GM23248 (cell line): ENCODE results near the gene PPP1R3F. TPM values are rescaled to one million over a fixed set of nuclear protein-coding genes. Genes with fewer than 3 reads are reported as not detected.

Experiments used
- DNase-seq: peaks from one replicate; pipeline ENCODE4 v3.0.0-alpha.2; 2015
- H2AFZ ChIP-seq: fragments of 200-600 bp; sonication (generic); 2 replicates; pipeline ENCODE4 v1.6.1; 2016; ENCODE audit warnings: antibody characterized with exemption
- H3F3A ChIP-seq: fragments of 200-600 bp; sonication (generic); 2 replicates; pipeline ENCODE4 v1.6.1; 2016; ENCODE audit warnings: mild to moderate bottlenecking, antibody characterized with exemption, mixed run types; ENCODE audit not compliant: insufficient read depth
- H3K27ac ChIP-seq: fragments of 200-600 bp; sonication (generic); 2 replicates; pipeline ENCODE4 v1.5.1; 2016; ENCODE audit warnings: mild to moderate bottlenecking
- H3K27me3 ChIP-seq: fragments of 200-600 bp; sonication (generic); replicated peaks from 2 replicates; pipeline ENCODE4 v1.6.1; 2016; ENCODE audit warnings: mild to moderate bottlenecking; ENCODE audit not compliant: insufficient read depth
- H3K36me3 ChIP-seq: fragments of 200-600 bp; sonication (generic); 2 replicates; pipeline ENCODE4 v1.6.1; 2016; ENCODE audit warnings: low read depth, mild to moderate bottlenecking
- H3K4me1 ChIP-seq: fragments of 200-600 bp; sonication (generic); 2 replicates; pipeline ENCODE4 v1.6.1; 2016; ENCODE audit warnings: mild to moderate bottlenecking; ENCODE audit not compliant: insufficient read depth
- H3K4me2 ChIP-seq: fragments of 200-600 bp; sonication (generic); one replicate; pipeline ENCODE4 v1.6.1; 2016; ENCODE audit warnings: mild to moderate bottlenecking; ENCODE audit not compliant: unreplicated experiment
- H3K4me3 ChIP-seq: fragments of 200-600 bp; sonication (generic); 2 replicates; pipeline ENCODE4 v1.5.1; 2016; ENCODE audit warnings: mild to moderate bottlenecking
- H3K79me2 ChIP-seq: fragments of 200-600 bp; sonication (generic); 2 replicates; pipeline ENCODE4 v1.6.1; 2016; ENCODE audit warnings: mild to moderate bottlenecking; ENCODE audit not compliant: insufficient read depth
- H3K9ac ChIP-seq: fragments of 200-600 bp; sonication (generic); 2 replicates; pipeline ENCODE4 v1.6.1; 2016; ENCODE audit warnings: mild to moderate bottlenecking
- H3K9me2 ChIP-seq: fragments of 200-600 bp; sonication (generic); 2 replicates; pipeline ENCODE4 v1.6.1; 2016; ENCODE audit warnings: mixed run types, mild to moderate bottlenecking, moderate library complexity; ENCODE audit not compliant: insufficient read depth
- H3K9me3 ChIP-seq: fragments of 200-600 bp; sonication (generic); one replicate; pipeline ENCODE4 v1.6.1; 2017; ENCODE audit warnings: low read depth
- H4K20me1 ChIP-seq: fragments of 200-600 bp; sonication (generic); 2 replicates; pipeline ENCODE4 v1.6.0; 2016; ENCODE audit not compliant: insufficient read depth
- EZH2 ChIP-seq: fragments of 200-600 bp; sonication (generic); IDR thresholded peaks from 2 replicates; pipeline ENCODE4 v1.6.1; 2018; ENCODE audit warnings: antibody characterized with exemption, mild to moderate bottlenecking; ENCODE audit not compliant: insufficient read depth, poor library complexity, severe bottlenecking
- EZH2phosphoT487 ChIP-seq: fragments of 200-600 bp; sonication (generic); IDR thresholded peaks from 2 replicates; pipeline ENCODE4 v1.6.1; 2018; ENCODE audit warnings: antibody characterized with exemption, moderate library complexity, mild to moderate bottlenecking, low read depth; ENCODE audit not compliant: insufficient read depth
- WGBS, 2 experiments: methylation state at CpG; one replicate each; pipeline ENCODE4 v1.1.6; 2015 to 2017; ENCODE audit warnings: low lambda C conversion rate in 2 of 2, low coverage in 1 of 2; ENCODE audit errors: missing lambda C conversion rate in 2 of 2; 5-methylcytosine and 5-hydroxymethylcytosine counted together
- in situ Hi-C: fragments of 300-500 bp; cut with MboI; formaldehyde crosslinking; loops from 2 replicates; pipeline ENCODE4 v1.15.0; 2020
- polyA plus RNA-seq: library from polyadenylated mRNA; unstranded; fragments of >200 nt; fragmentation: Nextera tagmentation; extraction: Ambion mirVana; gene quantifications from 2 replicates; pipeline ENCODE4 v1.2.1, GENCODE V29; 2016
- total RNA-seq: library from RNA; depleted of rRNA; stranded (reverse); fragments of >200 nt; shearing (Covaris generic); gene quantifications from 2 replicates; pipeline ENCODE4 v1.2.3, GENCODE V29; 2014

PPP1R3F gene
- total and polyA plus RNA-seq, 2 experiments from 2014 or later: 4.4 to 10.6 TPM

GRCh38 chrX:49266523-49267445 lies 2.8 kb upstream of the PPP1R3F start:
- TF ChIP-seq EZH2phosphoT487 (no peak), EZH2 (no peak)
- Histone ChIP-seq H3K9me2 (no peaks in the 10 kb centered on the region), H3K4me2 (no peak overlapping the region), H3K4me3 (no peak overlapping the region), H3F3A (no peaks in the 10 kb centered on the region), H3K36me3 (no peaks in the 10 kb centered on the region), H3K9ac (no peak overlapping the region), H4K20me1 (no peaks in the 10 kb centered on the region), H3K79me2 (peaks cover 17% of the 10 kb centered on the region), H3K27me3 (no peaks in the 10 kb centered on the region), H2AFZ (no peak overlapping the region), H3K27ac (no peak overlapping the region), H3K9me3 (no peaks in the 10 kb centered on the region), H3K4me1 (peaks cover 6% of the 10 kb centered on the region; the same call in 1 of the 2 replicates)
- 56 to 59% methylated on average over 8 to 9 of the region's 10 CpGs for WGBS, 2 experiments
- no peak for DNase-seq
- in situ Hi-C loops: no loop called here

GRCh38 chrX:49268702-49269009 lies 937 bp upstream of the PPP1R3F start:
- Histone ChIP-seq H3F3A (no peaks in the 10 kb centered on the region), H3K27me3 (no peaks in the 10 kb centered on the region), H3K4me3 (peak overlapping the region; percentile 78), H3K36me3 (no peaks in the 10 kb centered on the region), H3K79me2 (peaks cover 35% of the 10 kb centered on the region), H3K9me2 (no peaks in the 10 kb centered on the region), H2AFZ (peak overlapping the region; percentile 85), H3K9ac (peak overlapping the region; percentile 91), H3K4me1 (peaks cover 6% of the 10 kb centered on the region; the same call in 1 of the 2 replicates), H3K27ac (peak overlapping the region; percentile 99), H4K20me1 (no peaks in the 10 kb centered on the region), H3K9me3 (no peaks in the 10 kb centered on the region), H3K4me2 (peak overlapping the region; percentile 80)
- TF ChIP-seq EZH2: no peak
- TF ChIP-seq EZH2phosphoT487: no peak
- WGBS, 2 experiments: 0 to 7% methylated on average over 1 to 4 of the region's 4 CpGs
- in situ Hi-C loops: no loop called here
- DNase-seq: no peak

GRCh38 chrX:49269010-49269766 lies 405 bp upstream of the PPP1R3F start:
- Histone ChIP-seq H3K9me2 (no peaks in the 10 kb centered on the region), H3K79me2 (peaks cover 36% of the 10 kb centered on the region), H3K4me3 (peak overlapping the region; percentile 78), H3K27ac (peak overlapping the region; percentile 99), H3K4me1 (peaks cover 6% of the 10 kb centered on the region; the same call in 1 of the 2 replicates), H3K4me2 (peak overlapping the region; percentile 80), H3K9ac (peak overlapping the region; percentile 91), H3F3A (no peaks in the 10 kb centered on the region), H3K9me3 (no peaks in the 10 kb centered on the region), H4K20me1 (no peaks in the 10 kb centered on the region), H2AFZ (peak overlapping the region; percentile 85), H3K27me3 (no peaks in the 10 kb centered on the region), H3K36me3 (no peaks in the 10 kb centered on the region)
- in situ Hi-C loops: no loop called here
- TF ChIP-seq EZH2 (no peak), EZH2phosphoT487 (no peak)
- DNase-seq: peak; percentile 96
- WGBS, 2 experiments: 1% methylated on average over 29 to 45 of the region's 45 CpGs

- Histone ChIP-seq H3K4me3 (peak overlapping the region; percentile 78), H3K4me1 (peaks cover 6% of the 10 kb centered on the region; the same call in 1 of the 2 replicates), H3F3A (no peaks in the 10 kb centered on the region), H3K27me3 (no peaks in the 10 kb centered on the region), H3K79me2 (peaks cover 36% of the 10 kb centered on the region), H3K4me2 (peak overlapping the region; percentile 18), H3K9ac (peak overlapping the region; percentile 91), H3K27ac (peak overlapping the region; percentile 99), H3K9me3 (no peaks in the 10 kb centered on the region), H3K36me3 (no peaks in the 10 kb centered on the region), H4K20me1 (no peaks in the 10 kb centered on the region), H2AFZ (no peak overlapping the region; the same call in 1 of the 2 replicates), H3K9me2 (no peaks in the 10 kb centered on the region)
- TF ChIP-seq EZH2: no peak
- TF ChIP-seq EZH2phosphoT487: no peak
- peak; percentile 19 for DNase-seq
- in situ Hi-C loops: no loop called here
- 54 to 93% methylated on average over 13 to 28 of the region's 66 CpGs for WGBS, 2 experiments
Measured at GRCh38 chrX:49270249-49270921, 792 bp downstream of the PPP1R3F start.
